A549 (cell line): ENCODE results near the gene KRT73. TPM values are rescaled to one million over a fixed set of nuclear protein-coding genes. Genes with fewer than 3 reads are reported as not detected.

Source experiments
- ATAC-seq, 2 experiments: fragments of 200-7000 bp in 1 of 2; fragments of >200 bp in 1 of 2; cut with Nextera tagmentation in 1 of 2; cut with Tn5 transposase in 1 of 2; 3 replicates each; pipeline versions ENCODE4 v1.8.0 to v1.9.1; 2018 to 2020; ENCODE audit warnings: mild to moderate bottlenecking in 1 of 2, moderate library complexity in 1 of 2
- CTCF ChIA-PET: fragments of 300-600 bp; sonication (Branson Sonifier 250); formaldehyde crosslinking; extraction: SDS; loops from one replicate; lab custom pipeline; 2021; ENCODE audit warnings: antibody characterized with exemption, inconsistent platforms; lab: Yijun Ruan, JAX
- POLR2A ChIA-PET: fragments of 350-600 bp; formaldehyde crosslinking; extraction: SDS; loops from one replicate; lab custom pipeline; 2021; ENCODE audit warnings: antibody characterized with exemption, inconsistent platforms; lab: Yijun Ruan, JAX
- DNase-seq, 2 experiments: peaks; one replicate each; pipeline versions ENCODE4 v3.0.0 to v3.0.0-alpha.2; 2011 to 2016; ENCODE audit warnings: low read depth in 1 of 2, low spot score in 1 of 2
- FAIRE-seq: peaks from 2 replicates; lab custom pipeline; 2011; peaks lifted over from hg19 to GRCh38; lab: Jason Lieb, UNC
- H3K27ac ChIP-seq, 2 experiments: fragments of >200 bp; sonication (Bioruptor Twin); formaldehyde crosslinking; 3 replicates each; pipeline ENCODE4 v1.5.1; 2016 to 2017
- H3K4me1 ChIP-seq: fragments of >200 bp; sonication (Bioruptor Twin); formaldehyde crosslinking; 3 replicates; pipeline ENCODE4 v1.6.1; 2016
- H3K4me2 ChIP-seq: fragments of >200 bp; sonication (Bioruptor Twin); formaldehyde crosslinking; 3 replicates; pipeline ENCODE4 v1.6.1; 2016
- H3K4me3 ChIP-seq: fragments of >200 bp; sonication (Bioruptor Twin); formaldehyde crosslinking; 3 replicates; pipeline ENCODE4 v1.5.1; 2016
- H3K9me3 ChIP-seq: fragments of >200 bp; sonication (Bioruptor Twin); formaldehyde crosslinking; 3 replicates; pipeline ENCODE4 v1.6.1; 2016
- ATOH8 ChIP-seq: fragments of 250-450 bp; sonication (Bioruptor Pico); IDR thresholded peaks from 2 replicates; pipeline ENCODE4 v1.5.0; 2020; ENCODE audit warnings: low read depth, mild to moderate bottlenecking, moderate library complexity
- CBX2 ChIP-seq: fragments of 200-600 bp; sonication (generic); IDR thresholded peaks from 2 replicates; pipeline ENCODE4 v1.6.1; 2016; ENCODE audit warnings: low read depth, mild to moderate bottlenecking, borderline replicate concordance
- E2F6 ChIP-seq: IDR thresholded peaks from 2 replicates; pipeline ENCODE4 v1.6.1; 2012; ENCODE audit warnings: low read depth, borderline replicate concordance
- ESRRA ChIP-seq: fragments of 150-350 bp; IDR thresholded peaks from 2 replicates; pipeline ENCODE4 v1.6.1; 2014; ENCODE audit warnings: mild to moderate bottlenecking, low read length, borderline replicate concordance
- HOXB13 ChIP-seq: fragments of 250-450 bp; sonication (Bioruptor Pico); IDR thresholded peaks from 2 replicates; pipeline ENCODE4 v1.5.0; 2020; ENCODE audit warnings: low read depth, mild to moderate bottlenecking, moderate library complexity
- MAX ChIP-seq: IDR thresholded peaks from 2 replicates; pipeline ENCODE4 v1.6.1; 2012
- MAZ ChIP-seq: fragments of 150-350 bp; IDR thresholded peaks from 2 replicates; pipeline ENCODE4 v1.6.1; 2014; ENCODE audit warnings: antibody characterized with exemption, low read depth, low read length, borderline replicate concordance
- NFE2L2 ChIP-seq: fragments of 150-350 bp; conservative IDR thresholded peaks from 2 replicates; pipeline ENCODE4 v1.6.1; 2014; ENCODE audit warnings: low read length
- RAD21 ChIP-seq, 2 experiments: fragments of >200 bp in 1 of 2; sonication (Bioruptor Twin) in 1 of 2; formaldehyde crosslinking in 1 of 2; IDR thresholded peaks in 1 of 2; conservative IDR thresholded peaks in 1 of 2; 2 replicates in 1 of 2; 3 replicates in 1 of 2; pipeline ENCODE4 v1.6.1; 2012 to 2018; ENCODE audit warnings: inconsistent platforms in 1 of 2
- RFX5 ChIP-seq: fragments of 450-650 bp; IDR thresholded peaks from 2 replicates; pipeline ENCODE4 v1.7.1; 2014; ENCODE audit warnings: antibody characterized with exemption, mild to moderate bottlenecking, moderate library complexity
- RNF2 ChIP-seq: fragments of 200-600 bp; sonication (generic); IDR thresholded peaks from 2 replicates; pipeline ENCODE4 v1.6.1; 2016; ENCODE audit warnings: low read depth, mild to moderate bottlenecking, antibody characterized with exemption, moderate library complexity, borderline replicate concordance
- SREBF2 ChIP-seq: fragments of 450-650 bp; IDR thresholded peaks from 2 replicates; pipeline ENCODE4 v1.6.1; 2014; ENCODE audit warnings: mild to moderate bottlenecking, moderate library complexity
- ZNF302 ChIP-seq: fragments of 250-450 bp; sonication (Bioruptor Pico); IDR thresholded peaks from 2 replicates; pipeline ENCODE4 v1.9.0; 2021; ENCODE audit warnings: inconsistent platforms, mild to moderate bottlenecking, moderate library complexity
- ZSCAN20 ChIP-seq: fragments of 250-450 bp; sonication (Bioruptor Pico); IDR thresholded peaks from 2 replicates; pipeline ENCODE4 v1.8.0; 2022; ENCODE audit warnings: mild to moderate bottlenecking, moderate library complexity
- WGBS: methylation state at CpG from one replicate; pipeline ENCODE4 v1.1.6; 2017; ENCODE audit errors: missing lambda C conversion rate; 5-methylcytosine and 5-hydroxymethylcytosine counted together
- polyA plus RNA-seq, 4 experiments: library from polyadenylated mRNA; depleted of rRNA in 3 of 4; stranded (reverse); fragments of >200 nt; fragmentation: RNase III in 1 of 4; extraction: RNeasy Plus Mini Kit Qiagen cat#74134 plus additional on column Dnase treatment in 1 of 4; gene quantifications; 2 replicates in 3 of 4; 3 replicates in 1 of 4; pipeline ENCODE4 v1.2.3, GENCODE V29; 2011 to 2017
- TF ChIP-seq, protein P1 (sequence below): fragments of >200 bp; sonication (Bioruptor Twin); formaldehyde crosslinking; IDR thresholded peaks from 3 replicates; pipeline ENCODE4 v1.6.1; 2016
- TF ChIP-seq, protein P2 (sequence below): IDR thresholded peaks from 2 replicates; pipeline ENCODE4 v1.6.1; 2012

The KRT73 gene
- polyA plus RNA-seq, 2 of the 4 experiments (the other 2 are of a cell fraction): not detected

DNA sequence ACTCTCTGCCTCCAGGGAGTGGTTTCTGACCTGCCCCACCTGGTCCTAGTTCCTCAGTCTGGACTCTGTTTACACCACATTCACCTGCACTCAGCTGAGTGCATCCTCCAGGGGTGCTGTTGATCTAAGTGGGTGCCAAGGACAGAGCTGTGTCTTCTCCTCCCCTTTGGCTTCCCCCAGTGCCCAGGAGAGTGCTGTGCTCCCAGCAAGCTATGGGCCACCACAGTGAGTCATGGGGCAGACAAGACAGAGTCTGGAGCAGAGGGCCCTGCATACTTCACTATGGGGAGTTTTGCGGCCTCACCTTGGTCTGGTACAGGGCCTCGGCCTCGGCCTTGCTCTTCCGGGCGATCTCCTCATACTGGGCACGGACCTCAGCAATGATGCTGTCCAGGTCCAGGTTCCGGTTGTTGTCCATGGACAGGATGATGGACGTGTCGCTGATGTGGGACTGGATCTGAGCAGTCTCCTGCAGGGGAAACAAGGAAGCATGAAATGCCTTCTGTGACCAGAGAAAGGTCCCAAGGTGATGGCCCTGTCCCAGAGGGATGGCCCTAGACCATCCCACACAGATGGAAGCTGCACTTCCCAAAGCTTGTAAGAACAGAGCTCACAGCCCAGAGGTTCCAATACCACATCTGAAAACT lies 4.9 kb downstream of the KRT73 start (continued):
- TF ChIP-seq RAD21 (conservative IDR thresholded peaks at IDR 0.05 in 1 of 2, IDR thresholded peaks at IDR 0.05 in 1 of 2): no peak
- TF ChIP-seq, protein P1, sequence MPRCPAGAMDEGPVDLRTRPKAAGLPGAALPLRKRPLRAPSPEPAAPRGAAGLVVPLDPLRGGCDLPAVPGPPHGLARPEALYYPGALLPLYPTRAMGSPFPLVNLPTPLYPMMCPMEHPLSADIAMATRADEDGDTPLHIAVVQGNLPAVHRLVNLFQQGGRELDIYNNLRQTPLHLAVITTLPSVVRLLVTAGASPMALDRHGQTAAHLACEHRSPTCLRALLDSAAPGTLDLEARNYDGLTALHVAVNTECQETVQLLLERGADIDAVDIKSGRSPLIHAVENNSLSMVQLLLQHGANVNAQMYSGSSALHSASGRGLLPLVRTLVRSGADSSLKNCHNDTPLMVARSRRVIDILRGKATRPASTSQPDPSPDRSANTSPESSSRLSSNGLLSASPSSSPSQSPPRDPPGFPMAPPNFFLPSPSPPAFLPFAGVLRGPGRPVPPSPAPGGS: no peak
- no peak for TF ChIP-seq NFE2L2
- TF ChIP-seq, all 56 proteins: peak for 0

DNA sequence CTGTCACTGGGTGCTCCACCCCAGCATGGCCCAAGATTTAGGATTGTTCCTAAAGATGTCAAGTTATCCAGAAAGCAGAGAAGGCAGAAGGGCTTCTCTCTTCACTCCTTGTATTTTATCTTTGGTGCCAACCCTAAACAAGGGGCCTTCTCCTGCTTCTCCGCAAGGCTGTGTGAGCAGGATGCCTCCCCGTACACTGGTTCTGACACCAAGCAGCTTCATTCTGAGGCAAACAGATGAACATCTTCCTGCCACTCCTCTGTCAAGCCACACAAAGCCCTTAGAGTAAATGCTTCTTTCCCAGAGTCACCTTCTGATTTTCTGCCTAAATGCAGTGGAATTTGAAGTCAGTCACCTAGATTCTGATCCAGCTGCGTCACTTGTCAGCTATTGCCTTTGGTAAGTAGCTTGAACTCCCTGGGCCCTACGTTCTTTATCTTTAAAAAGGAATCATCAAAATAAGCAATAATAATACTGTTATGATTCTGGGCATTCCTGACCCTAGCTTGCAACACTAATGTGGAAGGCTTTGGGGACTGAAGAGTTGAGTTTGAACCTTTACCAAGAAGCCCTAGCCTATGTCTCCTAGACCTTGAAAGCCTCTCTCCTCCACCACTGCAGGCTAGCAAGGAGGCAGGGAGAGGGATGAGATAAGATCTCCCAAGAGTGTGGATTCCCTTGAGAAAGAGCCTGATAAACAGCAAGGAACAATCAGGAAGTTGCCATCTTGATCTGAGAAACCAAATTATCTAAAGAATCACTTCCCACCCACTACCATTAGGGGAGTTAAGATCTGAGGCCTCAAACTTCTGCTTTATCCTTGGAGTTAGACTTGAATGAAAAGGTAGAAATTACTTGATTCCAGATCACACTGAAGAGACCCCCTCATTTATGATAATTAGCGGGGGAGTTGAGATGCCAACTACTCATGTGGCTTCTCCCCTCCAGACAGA lies 5.7 kb downstream of the KRT73 start:
- no peaks in the 10 kb centered on the region for H3K4me1 ChIP-seq
- CTCF ChIA-PET: interaction anchor here (0.7 to 1.2 kb wide), 2 partner anchors 30 to 64 kb away, joined by 3 to 4 read pairs; no protein-coding TSS in a partner anchor
- WGBS: 59% methylated on average over 5 of the region's 5 CpGs
- H3K9me3 ChIP-seq: no peaks in the 10 kb centered on the region
- H3K4me3 ChIP-seq: no peak overlapping the region
- H3K27ac ChIP-seq: no peak overlapping the region
- FAIRE-seq (no peak), ATAC-seq (no peak), DNase-seq (no peak)
- POLR2A ChIA-PET: no interaction called here
- H3K4me2 ChIP-seq: no peak overlapping the region
- TF ChIP-seq ZNF302 (CRISPR knock-in tag): no peak

GRCh38 chr12:52611080-52611468 lies 7.3 kb downstream of the KRT73 start:
- DNase-seq: no peak
- CTCF ChIA-PET: interaction anchor here (1.5 kb wide), 1 partner anchor 255 kb away, joined by 6 read pairs; no protein-coding TSS in a partner anchor
- POLR2A ChIA-PET: no interaction called here
- Histone ChIP-seq H3K27ac (no peak overlapping the region), H3K4me1 (no peaks in the 10 kb centered on the region), H3K4me3 (no peak overlapping the region), H3K4me2 (no peak overlapping the region), H3K9me3 (no peaks in the 10 kb centered on the region)
- no peak for FAIRE-seq
- no peak for ATAC-seq
- TF ChIP-seq RFX5 (no peak), SREBF2 (no peak), E2F6 (no peak), HOXB13 (CRISPR knock-in tag) (no peak), ESRRA (no peak), CBX2 (no peak), MAX (no peak), RNF2 (no peak), MAZ (no peak), ATOH8 (no peak), ZSCAN20 (CRISPR knock-in tag) (no peak), ZNF302 (CRISPR knock-in tag) (no peak)
- TF ChIP-seq, protein P2, sequence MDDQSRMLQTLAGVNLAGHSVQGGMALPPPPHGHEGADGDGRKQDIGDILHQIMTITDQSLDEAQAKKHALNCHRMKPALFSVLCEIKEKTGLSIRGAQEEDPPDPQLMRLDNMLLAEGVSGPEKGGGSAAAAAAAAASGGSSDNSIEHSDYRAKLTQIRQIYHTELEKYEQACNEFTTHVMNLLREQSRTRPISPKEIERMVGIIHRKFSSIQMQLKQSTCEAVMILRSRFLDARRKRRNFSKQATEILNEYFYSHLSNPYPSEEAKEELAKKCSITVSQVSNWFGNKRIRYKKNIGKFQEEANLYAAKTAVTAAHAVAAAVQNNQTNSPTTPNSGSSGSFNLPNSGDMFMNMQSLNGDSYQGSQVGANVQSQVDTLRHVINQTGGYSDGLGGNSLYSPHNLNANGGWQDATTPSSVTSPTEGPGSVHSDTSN: no peak
- WGBS: 91% methylated on average over 6 of the region's 6 CpGs
